ENCODE data around the gene HMOX2. TPM values are rescaled to one million over a fixed set of nuclear protein-coding genes. Genes with fewer than 3 reads are reported as not detected.

Gene HMOX2
- total RNA-seq, 6 donors from 2014 or later, result 22.0 to 93.9 (median 53.8) TPM

DNA sequence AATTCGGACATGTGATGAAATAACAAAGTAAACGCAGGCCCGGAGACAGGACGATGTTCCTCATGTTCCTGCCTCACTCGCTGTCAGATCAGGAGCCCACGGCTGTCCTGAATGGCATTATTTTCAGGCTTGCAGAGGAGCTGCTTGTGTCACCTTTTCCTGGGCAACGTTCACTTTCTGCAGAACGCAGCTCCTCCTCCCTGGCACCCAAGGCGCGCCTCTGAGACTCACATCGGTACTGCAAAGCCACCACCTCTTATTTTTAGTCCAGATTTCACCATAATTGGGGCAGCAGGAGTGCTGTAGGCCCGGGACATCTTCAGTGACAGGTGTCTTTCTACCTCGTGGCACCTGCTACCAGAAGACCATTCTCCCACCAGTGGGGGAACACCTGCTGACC is 71.9 kb downstream of the HMOX2 start:
- Histone ChIP-seq H3K4me3 (no peak overlapping the region), H3K9me3 (no peaks in the 10 kb centered on the region), H3K27ac (no peak overlapping the region), H3K4me1 (peaks cover 0 to 9% (median 2%) of the 10 kb centered on the region in 4 donors), H3K27me3 (no peaks in the 10 kb centered on the region), H3K36me3 (no peaks in the 10 kb centered on the region)
- TF ChIP-seq EP300 (IDR thresholded peaks at IDR 0.05) (no peak), POLR2A (IDR thresholded peaks at IDR 0.05) (no peak), POLR2AphosphoS5 (IDR thresholded peaks at IDR 0.05) (no peak)
- TF ChIP-seq, protein P1, sequence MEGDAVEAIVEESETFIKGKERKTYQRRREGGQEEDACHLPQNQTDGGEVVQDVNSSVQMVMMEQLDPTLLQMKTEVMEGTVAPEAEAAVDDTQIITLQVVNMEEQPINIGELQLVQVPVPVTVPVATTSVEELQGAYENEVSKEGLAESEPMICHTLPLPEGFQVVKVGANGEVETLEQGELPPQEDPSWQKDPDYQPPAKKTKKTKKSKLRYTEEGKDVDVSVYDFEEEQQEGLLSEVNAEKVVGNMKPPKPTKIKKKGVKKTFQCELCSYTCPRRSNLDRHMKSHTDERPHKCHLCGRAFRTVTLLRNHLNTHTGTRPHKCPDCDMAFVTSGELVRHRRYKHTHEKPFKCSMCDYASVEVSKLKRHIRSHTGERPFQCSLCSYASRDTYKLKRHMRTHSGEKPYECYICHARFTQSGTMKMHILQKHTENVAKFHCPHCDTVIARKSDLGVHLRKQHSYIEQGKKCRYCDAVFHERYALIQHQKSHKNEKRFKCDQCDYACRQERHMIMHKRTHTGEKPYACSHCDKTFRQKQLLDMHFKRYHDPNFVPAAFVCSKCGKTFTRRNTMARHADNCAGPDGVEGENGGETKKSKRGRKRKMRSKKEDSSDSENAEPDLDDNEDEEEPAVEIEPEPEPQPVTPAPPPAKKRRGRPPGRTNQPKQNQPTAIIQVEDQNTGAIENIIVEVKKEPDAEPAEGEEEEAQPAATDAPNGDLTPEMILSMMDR (IDR thresholded peaks at IDR 0.05), result no peak
- 80 to 84% methylated on average over 13 of the region's 13 CpGs for WGBS, 2 donors
- no peak for DNase-seq
- ATAC-seq (ENCODE audit: low FRiP score in 2 of 2), result no peak

DNA sequence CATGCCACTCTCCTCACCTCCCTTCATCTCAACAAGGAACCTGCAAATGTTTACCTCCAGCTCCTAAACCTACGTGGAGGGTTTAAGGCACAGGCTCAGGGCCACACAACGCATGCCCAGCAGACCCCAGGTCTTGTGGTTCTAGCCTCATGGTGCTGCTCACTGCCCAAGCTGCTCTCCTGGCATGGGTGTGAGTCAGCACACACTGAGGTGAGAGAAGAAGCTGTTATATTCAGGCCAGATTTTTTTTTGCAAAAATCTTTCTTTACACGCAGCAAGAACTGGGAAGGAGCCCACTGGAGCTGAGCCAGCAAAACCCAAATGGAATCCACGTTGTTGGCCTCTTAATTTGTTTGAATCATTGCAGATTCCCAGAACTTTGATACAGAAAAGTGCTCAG is 74.4 kb downstream of the HMOX2 start:
- no peaks in the 10 kb centered on the region for H3K36me3 ChIP-seq
- WGBS, 2 donors, result 33 to 40% methylated on average over 4 of the region's 4 CpGs
- H3K27me3 ChIP-seq, result no peaks in the 10 kb centered on the region
- no peaks in the 10 kb centered on the region for H3K9me3 ChIP-seq
- H3K4me3 ChIP-seq, result no peak overlapping the region
- no peak overlapping the region for H3K27ac ChIP-seq
- TF ChIP-seq POLR2A (IDR thresholded peaks at IDR 0.05) (no peak), EP300 (IDR thresholded peaks at IDR 0.05) (no peak), POLR2AphosphoS5 (IDR thresholded peaks at IDR 0.05) (no peak)
- TF ChIP-seq, protein P1 (IDR thresholded peaks at IDR 0.05), result no peak
- peaks cover 0 to 9% (median 2%) of the 10 kb centered on the region in 4 donors for H3K4me1 ChIP-seq
- ATAC-seq (ENCODE audit: low FRiP score in 2 of 2), result no peak
- no peak for DNase-seq

DNA sequence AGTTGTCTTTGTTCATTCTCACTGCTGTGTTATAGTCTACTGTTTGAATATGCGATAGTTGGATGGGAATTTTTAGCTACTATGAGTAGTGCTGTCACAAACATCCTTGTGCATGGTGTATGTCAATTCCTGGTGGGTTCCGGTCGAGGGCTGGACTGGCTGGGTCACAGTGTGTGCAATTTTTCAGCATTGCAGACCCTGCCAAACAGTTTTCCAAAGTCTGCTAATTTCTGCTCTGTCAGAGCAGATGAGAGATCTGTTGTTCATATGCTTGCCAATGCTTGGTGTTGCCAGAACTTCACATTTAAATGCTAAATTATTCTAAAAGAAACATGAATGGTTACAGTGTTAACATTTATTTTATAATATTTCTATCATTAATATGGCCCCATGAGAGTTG is 76.3 kb downstream of the HMOX2 start:
- TF ChIP-seq, protein P1 (IDR thresholded peaks at IDR 0.05), result no peak
- TF ChIP-seq POLR2AphosphoS5 (IDR thresholded peaks at IDR 0.05) (no peak), POLR2A (IDR thresholded peaks at IDR 0.05) (no peak), EP300 (IDR thresholded peaks at IDR 0.05) (no peak)
- H3K4me1 ChIP-seq, result peaks cover 0 to 9% (median 2%) of the 10 kb centered on the region in 4 donors
- DNase-seq (no peak), ATAC-seq (ENCODE audit: low FRiP score in 2 of 2) (no peak)
- H3K4me3 ChIP-seq, result no peak overlapping the region
- H3K27me3 ChIP-seq, result no peaks in the 10 kb centered on the region
- H3K36me3 ChIP-seq, result no peaks in the 10 kb centered on the region
- no peak overlapping the region for H3K27ac ChIP-seq
- no peaks in the 10 kb centered on the region for H3K9me3 ChIP-seq
- WGBS, 2 donors, result 66 to 67% methylated on average over 3 of the region's 3 CpGs

DNA sequence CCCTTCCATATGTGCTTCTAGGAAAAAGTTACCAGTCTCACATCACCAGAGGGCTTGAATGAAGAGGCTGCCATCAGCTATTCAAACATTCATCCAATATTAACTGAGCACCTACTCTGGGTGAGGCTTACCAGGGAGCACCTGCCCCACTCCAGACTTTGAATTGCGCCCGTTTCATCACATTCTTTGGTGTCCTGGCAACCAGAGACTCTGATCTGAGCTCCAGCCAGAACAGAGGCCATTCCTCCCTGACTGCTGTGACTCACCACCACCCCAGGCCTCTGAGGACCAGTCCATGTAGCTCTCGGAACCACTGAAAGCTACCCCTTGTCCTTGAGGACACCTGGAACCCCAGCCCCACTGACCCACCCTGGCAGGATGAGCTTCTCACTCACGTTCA is 79.9 kb downstream of the HMOX2 start, which contains the start of gene C16orf96:
C16orf96 (plus strand) TSS at position 229 of the 400 bp plus-strand sequence; CDS start at position 379, 150 bp downstream.
- Histone ChIP-seq H3K36me3 (no peaks in the 10 kb centered on the region), H3K4me3 (no peak within 1 kb of the TSS), H3K27me3 (no peaks in the 10 kb centered on the region), H3K9me3 (no peaks in the 10 kb centered on the region), H3K4me1 (no peaks in the 10 kb centered on the region), H3K27ac (no peak within 1 kb of the TSS)
- DNase-seq (no peak), ATAC-seq (ENCODE audit: low FRiP score in 2 of 2) (peak in 1 of 2 donors; percentile 7)
- TF ChIP-seq, protein P1 (IDR thresholded peaks at IDR 0.05), result no peak
- TF ChIP-seq POLR2A (IDR thresholded peaks at IDR 0.05), result no peak
- TF ChIP-seq POLR2AphosphoS5 (IDR thresholded peaks at IDR 0.05), result no peak
- no peak for TF ChIP-seq EP300 (IDR thresholded peaks at IDR 0.05)
- WGBS, 2 donors, result 73 to 93% methylated on average over 3 to 4 of the region's 4 CpGs

DNA sequence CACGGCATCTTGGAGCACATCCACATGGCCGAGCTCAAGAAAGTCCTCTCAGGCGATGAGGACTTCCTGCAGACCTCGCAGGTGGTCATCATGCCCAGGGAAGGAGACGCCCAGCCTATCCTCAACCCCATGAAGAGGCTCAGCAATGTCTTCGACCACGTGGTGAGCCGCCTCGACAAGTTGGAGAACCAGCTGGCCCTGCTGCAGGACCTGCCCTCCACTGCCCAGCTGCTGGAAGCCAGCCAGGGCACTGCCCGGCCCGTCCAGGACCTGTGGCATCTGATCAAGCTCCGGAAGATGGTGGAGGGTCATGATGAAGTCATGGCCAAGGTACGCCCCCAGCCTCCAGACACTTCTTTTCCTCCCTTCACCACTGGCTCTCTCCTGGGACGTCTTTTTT is 80.4 kb downstream of the HMOX2 start:
- H3K27me3 ChIP-seq, result no peaks in the 10 kb centered on the region
- DNase-seq (peak in 1 of 2 donors; percentile 72), ATAC-seq (ENCODE audit: low FRiP score in 2 of 2) (peak in 1 of 2 donors; percentile 23)
- no peak overlapping the region for H3K27ac ChIP-seq
- no peaks in the 10 kb centered on the region for H3K36me3 ChIP-seq
- H3K4me3 ChIP-seq, result no peak overlapping the region
- H3K4me1 ChIP-seq, result no peaks in the 10 kb centered on the region
- H3K9me3 ChIP-seq, result no peaks in the 10 kb centered on the region
- TF ChIP-seq, protein P1 (IDR thresholded peaks at IDR 0.05), result no peak
- TF ChIP-seq POLR2A (IDR thresholded peaks at IDR 0.05), result no peak
- no peak for TF ChIP-seq POLR2AphosphoS5 (IDR thresholded peaks at IDR 0.05)
- TF ChIP-seq EP300 (IDR thresholded peaks at IDR 0.05), result no peak
- WGBS, 2 donors, result 75 to 87% methylated on average over 5 to 14 of the region's 14 CpGs

Data from upper lobe of left lung (tissue), 6 donors.